GM12878 (cell line): ENCODE measurements around the gene ABITRAM. TPM values are rescaled to one million over a fixed set of nuclear protein-coding genes. Genes with fewer than 3 reads are reported as not detected.
"Not testable (repeated sequence)": the region's sequence is repeated elsewhere in the genome, so short reads cannot be mapped to it uniquely, and the experiment has no call there.

Source experiments
- ATAC-seq: fragments of 200-7000 bp; cut with Tn5 transposase; 3 replicates; pipeline ENCODE4 v1.9.1; 2020; ENCODE audit warnings: mild to moderate bottlenecking, moderate library complexity
- BruUV-seq: library from RNA; stranded (reverse); fragments of 400-500 nt; replicated peaks from 2 replicates; lab custom pipeline; 2021; lab: Mats Ljungman, UMichigan
- CTCF ChIA-PET: fragments of 300-600 bp; sonication (Branson Sonifier 250); formaldehyde crosslinking; extraction: SDS; loops from one replicate; lab custom pipeline; 2021; ENCODE audit warnings: inconsistent platforms; lab: Yijun Ruan, JAX
- POLR2A ChIA-PET: fragments of 350-600 bp; formaldehyde crosslinking; extraction: SDS; loops from one replicate; lab custom pipeline; 2021; ENCODE audit warnings: inconsistent platforms; lab: Charles Lee
- RAD21 ChIA-PET: fragments of 300-600 bp; sonication (Branson Sonifier 250); formaldehyde crosslinking; loops from one replicate; lab custom pipeline; 2023; ENCODE audit warnings: antibody characterized with exemption; ENCODE audit not compliant: unreplicated experiment; lab: Charles Lee
- SMC1A ChIA-PET: fragments of 300-600 bp; sonication (Branson Sonifier 250); formaldehyde crosslinking; loops from one replicate; lab custom pipeline; 2023; ENCODE audit not compliant: unreplicated experiment, uncharacterized antibody; lab: Charles Lee
- DNase-seq: peaks from one replicate; pipeline ENCODE4 v3.0.0-alpha.2; 2011; ENCODE audit warnings: low read depth, low spot score
- FAIRE-seq: peaks from 3 replicates; lab custom pipeline; 2011; peaks lifted over from hg19 to GRCh38; lab: Jason Lieb, UNC
- H2AFZ ChIP-seq: 2 replicates; pipeline ENCODE4 v1.6.0; 2011; ENCODE audit warnings: low read depth, low read length, control low read depth; ENCODE audit not compliant: control insufficient read depth
- H3K27ac ChIP-seq: 2 replicates; pipeline ENCODE4 v1.5.1; 2011; ENCODE audit warnings: control low read depth; ENCODE audit not compliant: control insufficient read depth, insufficient read depth
- H3K27me3 ChIP-seq, 2 experiments: replicated peaks in 1 of 2; 2 replicates each; pipeline versions ENCODE4 v1.6.0 to v1.6.1; 2011; ENCODE audit warnings: low read length in 1 of 2; ENCODE audit not compliant: control insufficient read depth in 2 of 2, insufficient read depth in 2 of 2
- H3K36me3 ChIP-seq, 2 experiments: 2 replicates each; pipeline ENCODE4 v1.5.1; 2011; ENCODE audit warnings: low read length in 1 of 2; ENCODE audit not compliant: control insufficient read depth in 2 of 2, insufficient read depth in 2 of 2
- H3K4me1 ChIP-seq: 2 replicates; pipeline ENCODE4 v1.6.1; 2011; ENCODE audit warnings: mild to moderate bottlenecking, low read length, moderate library complexity, mixed read lengths; ENCODE audit not compliant: control insufficient read depth, insufficient read depth
- H3K4me2 ChIP-seq: 2 replicates; pipeline ENCODE4 v1.6.0; 2011; ENCODE audit warnings: control low read depth; ENCODE audit not compliant: control insufficient read depth, insufficient read depth
- H3K4me3 ChIP-seq: fragments of 200-600 bp; sonication (generic); 2 replicates; pipeline ENCODE4 v1.5.1; 2016
- H3K79me2 ChIP-seq: 2 replicates; pipeline ENCODE4 v1.6.0; 2011; ENCODE audit warnings: low read length; ENCODE audit not compliant: control insufficient read depth, insufficient read depth
- H3K9ac ChIP-seq: 2 replicates; pipeline ENCODE4 v1.8.0; 2011; ENCODE audit warnings: low read length, control low read depth, mixed read lengths; ENCODE audit not compliant: control insufficient read depth, insufficient read depth
- H3K9me3 ChIP-seq: replicated peaks from 3 replicates; pipeline ENCODE4 v1.5.1; 2011; ENCODE audit warnings: mild to moderate bottlenecking, low read length; ENCODE audit not compliant: control insufficient read depth, insufficient read depth
- H4K20me1 ChIP-seq: 2 replicates; pipeline ENCODE4 v1.6.0; 2011; ENCODE audit not compliant: control insufficient read depth, insufficient read depth
- CREB1 ChIP-seq: IDR thresholded peaks from 2 replicates; pipeline ENCODE4 v1.6.1; 2012; ENCODE audit warnings: low read depth, mild to moderate bottlenecking, inconsistent platforms
- DPF2 ChIP-seq: fragments of 450-650 bp; IDR thresholded peaks from 2 replicates; pipeline ENCODE4 v1.6.1; 2017; ENCODE audit warnings: mild to moderate bottlenecking
- JUND ChIP-seq: IDR thresholded peaks from 2 replicates; pipeline ENCODE4 v1.6.1; 2012; ENCODE audit warnings: low read depth, mild to moderate bottlenecking, low read length, improper control_type of control experiment, moderate library complexity
- MXI1 ChIP-seq: fragments of 150-350 bp; IDR thresholded peaks from 2 replicates; pipeline ENCODE4 v1.6.1; 2011; ENCODE audit warnings: low read depth, mild to moderate bottlenecking, inconsistent platforms, low read length, improper control_type of control experiment
- NFIC ChIP-seq: IDR thresholded peaks from 2 replicates; pipeline ENCODE4 v1.6.1; 2012; ENCODE audit warnings: low read depth, mild to moderate bottlenecking, inconsistent platforms, low read length, moderate library complexity
- POLR2A ChIP-seq: IDR thresholded peaks from 2 replicates; pipeline ENCODE4 v1.6.1; 2011; ENCODE audit warnings: low read depth, mild to moderate bottlenecking, low read length
- RUNX3 ChIP-seq: IDR thresholded peaks from 2 replicates; pipeline ENCODE4 v1.6.1; 2012; ENCODE audit warnings: low read length, inconsistent platforms
- TARDBP ChIP-seq: IDR thresholded peaks from 2 replicates; pipeline ENCODE4 v1.6.1; 2016; ENCODE audit warnings: borderline replicate concordance
- ZNF622 ChIP-seq: fragments of 450-650 bp; IDR thresholded peaks from 2 replicates; pipeline ENCODE4 v1.6.1; 2017; ENCODE audit warnings: mild to moderate bottlenecking, inconsistent platforms
- WGBS: methylation state at CpG from one replicate; pipeline ENCODE4 v1.1.6; 2016; ENCODE audit warnings: low lambda C conversion rate; ENCODE audit not compliant: insufficient replicate concordance, insufficient coverage; ENCODE audit errors: missing lambda C conversion rate; 5-methylcytosine and 5-hydroxymethylcytosine counted together
- in situ Hi-C: fragments of 300-500 bp; cut with MboI; formaldehyde crosslinking; loops from 9 replicates; pipeline ENCODE4 v1.14.3; 2018; ENCODE audit warnings: mixed read lengths
- intact Hi-C: fragments of 100-400 bp; cut with micrococcal nuclease; formaldehyde crosslinking; loops from one replicate; pipeline ENCODE4 v1.14.2; 2022; ENCODE audit not compliant: unreplicated experiment
- polyA plus RNA-seq, 11 experiments: library from polyadenylated mRNA; depleted of rRNA in 4 of 11; unstranded in 6 of 11; stranded (reverse) in 5 of 11; fragments of >200 nt; fragmentation: Nextera tagmentation in 4 of 11; fragmentation: Illumina TruSeq in 1 of 11; extraction: Ambion mirVana in 4 of 11; extraction: Trizol in 1 of 11; gene quantifications; 1 replicate in 1 of 11; 2 replicates in 10 of 11; pipeline versions ENCODE4 v1.2.1 to v1.2.3, GENCODE V29; 2011 to 2016; ENCODE audit warnings: inconsistent platforms in 2 of 11, missing spikeins in 2 of 11, low read depth in 1 of 11
- total RNA-seq, 4 experiments: library from RNA; depleted of rRNA in 3 of 4; stranded (reverse); fragments of >200 nt in 3 of 4; fragmentation: Illumina TruSeq in 1 of 4; extraction: Trizol in 1 of 4; gene quantifications; 2 replicates each; pipeline versions ENCODE4 v1.2.1 to v1.2.3, GENCODE V29; 2013 to 2021

ABITRAM gene
- total and polyA plus RNA-seq, 10 of the 15 experiments (the other 5 are each of a cell fraction or from before 2014, with no cell fraction given), result 5.2 to 18.4 (median 10.6) TPM

DNA sequence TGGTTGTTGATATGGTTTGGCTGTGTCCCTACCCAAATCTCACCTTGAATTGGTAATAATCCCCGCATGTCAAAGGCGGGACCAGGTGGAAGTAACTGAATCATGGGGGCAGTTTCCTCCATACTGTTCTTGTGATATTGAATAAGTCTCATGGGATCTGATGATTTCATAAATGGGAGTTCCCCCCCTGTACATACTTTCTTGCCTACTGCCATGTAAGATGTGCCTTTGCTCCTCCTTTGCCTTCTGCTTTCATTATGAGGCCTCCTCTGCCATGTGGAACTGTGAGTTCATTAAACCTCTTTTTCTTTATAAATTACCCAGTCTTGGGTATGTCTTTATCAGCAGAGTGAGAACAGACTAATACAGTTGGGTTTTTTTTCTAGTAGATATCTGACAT, 37.2 kb downstream of the ABITRAM start:
- SMC1A ChIA-PET, H3K9me3 ChIP-seq, FAIRE-seq, H3K4me3 ChIP-seq, ATAC-seq, H2AFZ ChIP-seq, H3K4me1 ChIP-seq, H3K4me2 ChIP-seq, H3K27me3 ChIP-seq, POLR2A ChIA-PET, H3K27ac ChIP-seq, in situ Hi-C loops, H3K9ac ChIP-seq, intact Hi-C loops, H3K36me3 ChIP-seq, DNase-seq, BruUV-seq, H3K79me2 ChIP-seq, H4K20me1 ChIP-seq, RAD21 ChIA-PET: not testable (repeated sequence)
- WGBS, result 100% methylated on average over 2 of the region's 2 CpGs
- CTCF ChIA-PET, result interaction anchor here (5.3 kb wide), 1 partner anchor 17 kb away, joined by 23 read pairs; no protein-coding TSS in a partner anchor

DNA sequence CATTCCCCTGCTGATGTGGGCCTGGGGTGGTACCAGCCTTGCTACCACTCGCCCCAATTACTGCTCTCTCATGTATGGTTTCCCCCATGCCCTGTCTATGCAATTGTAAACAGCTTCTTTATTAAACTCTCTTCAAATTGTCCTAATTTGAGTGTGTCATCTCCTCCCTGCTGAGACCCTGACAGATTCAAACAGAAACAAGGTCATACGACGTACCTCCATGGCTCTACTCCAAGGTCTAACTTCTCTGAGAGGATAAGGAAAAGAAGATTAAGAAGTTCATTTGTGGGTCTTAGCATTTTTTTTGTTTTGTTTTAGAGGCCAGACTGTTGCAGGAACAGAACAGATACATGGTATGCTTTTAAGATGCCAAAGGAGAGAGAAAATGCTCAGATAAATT, 38.0 kb downstream of the ABITRAM start:
- H3K4me1 ChIP-seq, result no peaks in the 10 kb centered on the region
- in situ Hi-C loops (no loop called here), intact Hi-C loops (no loop called here)
- ATAC-seq (no peak), DNase-seq (no peak), FAIRE-seq (no peak)
- no peak overlapping the region for H3K27ac ChIP-seq
- H2AFZ ChIP-seq, result no peak overlapping the region
- no peaks in the 10 kb centered on the region; the same call in 2 of the 3 replicates for H3K9me3 ChIP-seq
- H3K4me3 ChIP-seq, result no peak overlapping the region
- POLR2A ChIA-PET, result no interaction called here
- H3K36me3 ChIP-seq, result no peaks in the 10 kb centered on the region; a peak in 1 of 4 replicates
- SMC1A ChIA-PET, result no interaction called here
- no peak for TF ChIP-seq RUNX3
- TF ChIP-seq ZNF622, result no peak
- TF ChIP-seq CREB1, result no peak
- TF ChIP-seq JUND, result no peak
- TF ChIP-seq DPF2, result no peak
- TF ChIP-seq MXI1, result no peak
- no peak for TF ChIP-seq NFIC
- TF ChIP-seq TARDBP, result no peak
- TF ChIP-seq POLR2A, result no peak
- H3K9ac ChIP-seq, result no peak overlapping the region
- no peaks in the 10 kb centered on the region for H3K79me2 ChIP-seq
- RAD21 ChIA-PET, result no interaction called here
- no peak overlapping the region for H3K4me2 ChIP-seq
- no peaks in the 10 kb centered on the region for H3K27me3 ChIP-seq
- CTCF ChIA-PET, result no interaction called here
- H4K20me1 ChIP-seq, result no peaks in the 10 kb centered on the region
- 97% methylated on average over 3 of the region's 3 CpGs for WGBS
- BruUV-seq, result no TSS peak
